ENCODE data around the gene DUS3L. TPM values are rescaled to one million over a fixed set of nuclear protein-coding genes. Genes with fewer than 3 reads are reported as not detected.

DUS3L gene
- total and polyA plus RNA-seq, 2 donors (not counting 3 experiments of a cell fraction or from before 2014, with no cell fraction given): 25.8 to 38.9 TPM

DNA sequence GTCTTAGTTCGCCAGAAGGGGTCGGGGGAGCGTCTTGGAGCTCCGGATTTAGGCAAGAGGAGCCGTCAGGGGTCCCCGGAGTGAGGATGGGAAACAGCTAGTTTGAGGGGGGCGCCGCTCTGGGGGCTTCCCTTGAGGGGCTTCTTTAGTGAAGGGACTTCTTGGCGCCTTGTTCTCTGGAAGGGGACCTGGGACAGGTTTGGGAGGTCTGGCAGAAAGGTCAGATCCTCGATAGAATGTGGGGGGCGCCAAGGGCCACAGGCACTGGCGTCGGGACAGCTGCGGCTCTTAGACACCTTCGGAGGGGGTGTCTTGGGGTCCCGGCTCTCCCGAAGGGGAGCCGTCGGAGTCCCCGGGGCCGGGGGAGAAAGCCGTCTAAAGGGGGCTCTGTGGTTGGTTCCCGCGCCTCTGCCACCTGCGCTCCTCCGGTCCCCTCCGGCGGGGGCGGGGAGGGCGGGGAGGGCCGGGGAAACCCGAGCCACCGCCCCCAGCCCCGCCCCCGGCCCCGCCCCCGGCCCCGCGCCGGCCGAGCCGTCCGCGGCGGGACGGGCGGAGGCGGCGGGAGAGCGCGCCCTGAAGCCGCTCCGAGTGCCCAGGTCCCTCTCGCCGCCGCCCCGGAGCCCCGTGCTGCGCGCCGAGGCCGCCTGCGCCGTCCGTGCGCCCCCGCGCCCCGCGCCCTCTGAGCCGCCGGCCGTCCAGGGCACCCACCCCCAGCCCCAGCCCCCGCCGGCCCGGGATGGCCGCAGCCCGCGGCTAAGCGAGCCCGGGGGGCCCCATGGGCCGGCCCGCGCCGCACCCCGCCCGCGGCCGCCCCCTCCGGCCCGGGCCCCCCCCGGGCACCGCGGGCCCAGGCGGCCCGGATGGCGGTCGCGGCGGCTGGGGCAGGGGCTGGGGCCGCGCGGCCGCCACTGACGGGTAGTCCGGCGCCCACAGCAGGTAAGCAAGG, 13.8 kb upstream of the DUS3L start, which contains the start of gene NRTN:
Gene NRTN, plus strand, starts transcription at position 552 of the 946 bp plus-strand sequence. CDS start 19,099 bp downstream, outside the sequence.
- POLR2A ChIA-PET: interaction anchor here (1.1 kb wide), 2 partner anchors 23 to 163 kb away, joined by 3 to 14 read pairs; no protein-coding TSS in a partner anchor
- H3K4me2 ChIP-seq (ENCODE audit: insufficient read depth, low read length): no peak within 1 kb of the TSS
- no peak for DNase-seq (ENCODE audit: low read depth, low spot score)
- H3K27me3 ChIP-seq (ENCODE audit: control insufficient read depth in 2 of 2, insufficient read depth in 2 of 2, low read length in 2 of 2): peaks cover 2 to 7% of the 10 kb centered on the region in 2 experiments
- FAIRE-seq: no peak
- H3K4me1 ChIP-seq (ENCODE audit: control insufficient read depth, extremely low read depth, insufficient read depth, low read length): peaks cover 5% of the 10 kb centered on the region
- no peaks in the 10 kb centered on the region for H4K20me1 ChIP-seq (replicated peaks; ENCODE audit: control insufficient read depth, extremely low read depth, insufficient read depth, low read length)
- H3K4me3 ChIP-seq (replicated peaks in 1 of 3; ENCODE audit: insufficient read depth in 1 of 3, low read depth in 1 of 3, low read length in 3 of 3): no peak within 1 kb of the TSS
- no peaks in the 10 kb centered on the region for H3K9me3 ChIP-seq (replicated peaks; ENCODE audit: control insufficient read depth, insufficient read depth, low read length)
- no peak within 1 kb of the TSS for H3K27ac ChIP-seq (ENCODE audit: insufficient read depth, low read depth, low read length)
- H3K36me3 ChIP-seq (ENCODE audit: control insufficient read depth in 2 of 2, extremely low read depth in 1 of 2, insufficient read depth in 2 of 2, low read length in 2 of 2): no peaks in the 10 kb centered on the region
- no peaks in the 10 kb centered on the region for H3K79me2 ChIP-seq (ENCODE audit: control insufficient read depth, insufficient read depth, low read length)
- H3K9ac ChIP-seq (replicated peaks; ENCODE audit: extremely low read depth, insufficient read depth, low read length): no peak within 1 kb of the TSS
- dilution Hi-C loops (cut with MboI; ENCODE audit: extremely low pct_ligation_motif_present, low sequenced_read_pairs) (no loop called here), intact Hi-C loops (cut with micrococcal nuclease) (loop anchor here (1.0 to 10.0 kb wide), 4 partner anchors 18 to 218 kb away; no protein-coding TSS in a partner anchor)
- BruUV-seq (replicated peaks): no TSS peak
- CTCF ChIA-PET: interaction anchor here (0.6 to 2.3 kb wide), 53 partner anchors 7 to 321 kb away, joined by 3 to 76 read pairs (median 5); partner anchors contain the start of genes CATSPERD, DUS3L, FUT6 and NDUFA11
- TF ChIP-seq, protein P1, sequence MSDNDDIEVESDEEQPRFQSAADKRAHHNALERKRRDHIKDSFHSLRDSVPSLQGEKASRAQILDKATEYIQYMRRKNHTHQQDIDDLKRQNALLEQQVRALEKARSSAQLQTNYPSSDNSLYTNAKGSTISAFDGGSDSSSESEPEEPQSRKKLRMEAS (IDR thresholded peaks at IDR 0.05; ENCODE audit: insufficient read depth, insufficient read length): no peak
- no peak for TF ChIP-seq GATA2 (IDR thresholded peaks at IDR 0.05; ENCODE audit: insufficient read depth, insufficient read length, low read depth, low read length)
- TF ChIP-seq POLR2AphosphoS5 (IDR thresholded peaks at IDR 0.05; ENCODE audit: insufficient read depth, low read depth, low read length): no peak
- TF ChIP-seq, protein P2, sequence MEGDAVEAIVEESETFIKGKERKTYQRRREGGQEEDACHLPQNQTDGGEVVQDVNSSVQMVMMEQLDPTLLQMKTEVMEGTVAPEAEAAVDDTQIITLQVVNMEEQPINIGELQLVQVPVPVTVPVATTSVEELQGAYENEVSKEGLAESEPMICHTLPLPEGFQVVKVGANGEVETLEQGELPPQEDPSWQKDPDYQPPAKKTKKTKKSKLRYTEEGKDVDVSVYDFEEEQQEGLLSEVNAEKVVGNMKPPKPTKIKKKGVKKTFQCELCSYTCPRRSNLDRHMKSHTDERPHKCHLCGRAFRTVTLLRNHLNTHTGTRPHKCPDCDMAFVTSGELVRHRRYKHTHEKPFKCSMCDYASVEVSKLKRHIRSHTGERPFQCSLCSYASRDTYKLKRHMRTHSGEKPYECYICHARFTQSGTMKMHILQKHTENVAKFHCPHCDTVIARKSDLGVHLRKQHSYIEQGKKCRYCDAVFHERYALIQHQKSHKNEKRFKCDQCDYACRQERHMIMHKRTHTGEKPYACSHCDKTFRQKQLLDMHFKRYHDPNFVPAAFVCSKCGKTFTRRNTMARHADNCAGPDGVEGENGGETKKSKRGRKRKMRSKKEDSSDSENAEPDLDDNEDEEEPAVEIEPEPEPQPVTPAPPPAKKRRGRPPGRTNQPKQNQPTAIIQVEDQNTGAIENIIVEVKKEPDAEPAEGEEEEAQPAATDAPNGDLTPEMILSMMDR (IDR thresholded peaks at IDR 0.05; ENCODE audit: extremely low read depth in 1 of 2, insufficient read depth in 1 of 2, low read depth in 1 of 2, low read length in 2 of 2): no peak
- no peak for TF ChIP-seq MYC (IDR thresholded peaks at IDR 0.05; ENCODE audit: low read depth, low read length)
- TF ChIP-seq EZH2 (IDR thresholded peaks at IDR 0.05; ENCODE audit: borderline replicate concordance, low read depth, low read length, severe bottlenecking): no peak
- no peak for TF ChIP-seq POLR2A (IDR thresholded peaks at IDR 0.05; ENCODE audit: low read depth, low read length)
- no peak for TF ChIP-seq JUN (IDR thresholded peaks at IDR 0.05; ENCODE audit: borderline replicate concordance, insufficient read depth, insufficient read length, low read depth)
- no peak for TF ChIP-seq FOS (IDR thresholded peaks at IDR 0.05; ENCODE audit: borderline replicate concordance, insufficient read depth, low read length)
- H3K9me1 ChIP-seq (replicated peaks; ENCODE audit: control insufficient read depth, extremely low read depth, insufficient read depth, low read length): peaks cover 2% of the 10 kb centered on the region
- peak within 1 kb of the TSS; percentile 78 for H2AFZ ChIP-seq (ENCODE audit: low read depth, low read length)

Measured in endothelial cell of umbilical vein (primary cell).